K562 (cell line): ENCODE data around the gene MACF1.

Experiments
- CEBPG ChIP-seq, 3 experiments: fragments of 200-800 bp in 1 of 3; sonication (Bioruptor generic) in 1 of 3; sonication (generic) in 1 of 3; formaldehyde crosslinking in 1 of 3; IDR thresholded peaks in 2 of 3; conservative IDR thresholded peaks in 1 of 3; 2 replicates each; pipeline versions ENCODE4 v1.6.1 to v1.8.0; 2016 to 2022; ENCODE audit warnings: missing compliant biosample characterization in 2 of 3, missing genetic modification characterization in 2 of 3, mild to moderate bottlenecking in 1 of 3, missing genetic modification reagents in 1 of 3
- EGR1 ChIP-seq: fragments of 450-650 bp; conservative IDR thresholded peaks from 2 replicates; pipeline ENCODE4 v1.6.1; 2017; ENCODE audit warnings: mild to moderate bottlenecking
- EP300 ChIP-seq: IDR thresholded peaks from 2 replicates; pipeline ENCODE4 v1.6.1; 2012; ENCODE audit warnings: low read length, improper control_type of control experiment
- EZH2 ChIP-seq: IDR thresholded peaks from 2 replicates; pipeline ENCODE4 v1.6.1; 2012; ENCODE audit warnings: low read depth, mild to moderate bottlenecking, inconsistent platforms, low read length, borderline replicate concordance
- HMGXB4 ChIP-seq: sonication (generic); formaldehyde crosslinking; IDR thresholded peaks from 2 replicates; pipeline ENCODE4 v1.8.1; 2023; ENCODE audit warnings: mild to moderate bottlenecking, missing genetic modification reagents
- POLR2AphosphoS5 ChIP-seq: IDR thresholded peaks from 2 replicates; pipeline ENCODE4 v1.6.1; 2011; ENCODE audit warnings: mild to moderate bottlenecking, low read depth, low read length, moderate library complexity; ENCODE audit not compliant: control insufficient read depth, insufficient read depth
- TBL1XR1 ChIP-seq, 2 experiments: IDR thresholded peaks; 2 replicates each; pipeline ENCODE4 v1.6.1; 2012; ENCODE audit warnings: improper control_type of control experiment in 2 of 2, low read length in 2 of 2, mild to moderate bottlenecking in 1 of 2
- TBP ChIP-seq: optimal IDR thresholded peaks from 2 replicates; pipeline ENCODE3; 2011; ENCODE audit warnings: low read depth, low read length, improper control_type of control experiment
- XRCC4 ChIP-seq: IDR thresholded peaks from one replicate; pipeline ENCODE4 v1.6.1; 2011; ENCODE audit not compliant: insufficient read depth, insufficient read length; ENCODE audit errors: extremely low read depth
- ZFP36 ChIP-seq: fragments of 150-350 bp; IDR thresholded peaks from 2 replicates; pipeline ENCODE4 v1.6.1; 2018; ENCODE audit warnings: low read length, low read depth; ENCODE audit not compliant: partially characterized antibody
- ZFX ChIP-seq: sonication (generic); formaldehyde crosslinking; IDR thresholded peaks from 2 replicates; pipeline ENCODE4 v1.8.0; 2022; ENCODE audit warnings: mild to moderate bottlenecking, missing genetic modification reagents, moderate library complexity
- TF ChIP-seq, protein P1 (sequence below): fragments of 250-450 bp; sonication (Bioruptor Pico); IDR thresholded peaks from 2 replicates; pipeline ENCODE4 v1.8.0; 2021; ENCODE audit warnings: mild to moderate bottlenecking, moderate library complexity
- TF ChIP-seq, protein P2 (sequence below), 3 experiments: IDR thresholded peaks in 2 of 3; conservative IDR thresholded peaks in 1 of 3; 2 replicates each; pipeline ENCODE4 v1.5.1; 2011 to 2012; ENCODE audit warnings: low read length in 3 of 3, mild to moderate bottlenecking in 3 of 3, control low read depth in 2 of 3, improper control_type of control experiment in 1 of 3, inconsistent platforms in 1 of 3, low read depth in 1 of 3, mixed read lengths in 1 of 3, moderate library complexity in 1 of 3; ENCODE audit not compliant: insufficient read depth in 2 of 3
- TF ChIP-seq, protein P3 (sequence below): sonication (generic); formaldehyde crosslinking; IDR thresholded peaks from 2 replicates; pipeline ENCODE4 v1.8.1; 2023; ENCODE audit warnings: mild to moderate bottlenecking, missing genetic modification reagents

- TF ChIP-seq, protein P1, sequence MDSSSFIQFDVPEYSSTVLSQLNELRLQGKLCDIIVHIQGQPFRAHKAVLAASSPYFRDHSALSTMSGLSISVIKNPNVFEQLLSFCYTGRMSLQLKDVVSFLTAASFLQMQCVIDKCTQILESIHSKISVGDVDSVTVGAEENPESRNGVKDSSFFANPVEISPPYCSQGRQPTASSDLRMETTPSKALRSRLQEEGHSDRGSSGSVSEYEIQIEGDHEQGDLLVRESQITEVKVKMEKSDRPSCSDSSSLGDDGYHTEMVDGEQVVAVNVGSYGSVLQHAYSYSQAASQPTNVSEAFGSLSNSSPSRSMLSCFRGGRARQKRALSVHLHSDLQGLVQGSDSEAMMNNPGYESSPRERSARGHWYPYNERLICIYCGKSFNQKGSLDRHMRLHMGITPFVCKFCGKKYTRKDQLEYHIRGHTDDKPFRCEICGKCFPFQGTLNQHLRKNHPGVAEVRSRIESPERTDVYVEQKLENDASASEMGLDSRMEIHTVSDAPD, result no peak
- TF ChIP-seq, protein P2, sequence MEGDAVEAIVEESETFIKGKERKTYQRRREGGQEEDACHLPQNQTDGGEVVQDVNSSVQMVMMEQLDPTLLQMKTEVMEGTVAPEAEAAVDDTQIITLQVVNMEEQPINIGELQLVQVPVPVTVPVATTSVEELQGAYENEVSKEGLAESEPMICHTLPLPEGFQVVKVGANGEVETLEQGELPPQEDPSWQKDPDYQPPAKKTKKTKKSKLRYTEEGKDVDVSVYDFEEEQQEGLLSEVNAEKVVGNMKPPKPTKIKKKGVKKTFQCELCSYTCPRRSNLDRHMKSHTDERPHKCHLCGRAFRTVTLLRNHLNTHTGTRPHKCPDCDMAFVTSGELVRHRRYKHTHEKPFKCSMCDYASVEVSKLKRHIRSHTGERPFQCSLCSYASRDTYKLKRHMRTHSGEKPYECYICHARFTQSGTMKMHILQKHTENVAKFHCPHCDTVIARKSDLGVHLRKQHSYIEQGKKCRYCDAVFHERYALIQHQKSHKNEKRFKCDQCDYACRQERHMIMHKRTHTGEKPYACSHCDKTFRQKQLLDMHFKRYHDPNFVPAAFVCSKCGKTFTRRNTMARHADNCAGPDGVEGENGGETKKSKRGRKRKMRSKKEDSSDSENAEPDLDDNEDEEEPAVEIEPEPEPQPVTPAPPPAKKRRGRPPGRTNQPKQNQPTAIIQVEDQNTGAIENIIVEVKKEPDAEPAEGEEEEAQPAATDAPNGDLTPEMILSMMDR (IDR thresholded peaks at IDR 0.05 in 2 of 3, conservative IDR thresholded peaks at IDR 0.05 in 1 of 3; ENCODE audit: insufficient read depth in 2 of 3, low read depth in 1 of 3, low read length in 3 of 3), result no peak
- no peak for TF ChIP-seq ZFX (CRISPR knock-in tag)
- no peak for TF ChIP-seq XRCC4
- no peak for TF ChIP-seq EGR1
- TF ChIP-seq TBP, result no peak
- TF ChIP-seq HMGXB4 (CRISPR knock-in tag), result no peak
- no peak for TF ChIP-seq ZFP36
- no peak for TF ChIP-seq CEBPG (CRISPR knock-in tag; IDR thresholded peaks at IDR 0.05)
- no peak for TF ChIP-seq CEBPG (tag; conservative IDR thresholded peaks at IDR 0.05 in 1 of 2, IDR thresholded peaks at IDR 0.05 in 1 of 2)
- TF ChIP-seq TBL1XR1 (IDR thresholded peaks at IDR 0.05; ENCODE audit: low read length in 2 of 2), result no peak
- TF ChIP-seq, protein P3, sequence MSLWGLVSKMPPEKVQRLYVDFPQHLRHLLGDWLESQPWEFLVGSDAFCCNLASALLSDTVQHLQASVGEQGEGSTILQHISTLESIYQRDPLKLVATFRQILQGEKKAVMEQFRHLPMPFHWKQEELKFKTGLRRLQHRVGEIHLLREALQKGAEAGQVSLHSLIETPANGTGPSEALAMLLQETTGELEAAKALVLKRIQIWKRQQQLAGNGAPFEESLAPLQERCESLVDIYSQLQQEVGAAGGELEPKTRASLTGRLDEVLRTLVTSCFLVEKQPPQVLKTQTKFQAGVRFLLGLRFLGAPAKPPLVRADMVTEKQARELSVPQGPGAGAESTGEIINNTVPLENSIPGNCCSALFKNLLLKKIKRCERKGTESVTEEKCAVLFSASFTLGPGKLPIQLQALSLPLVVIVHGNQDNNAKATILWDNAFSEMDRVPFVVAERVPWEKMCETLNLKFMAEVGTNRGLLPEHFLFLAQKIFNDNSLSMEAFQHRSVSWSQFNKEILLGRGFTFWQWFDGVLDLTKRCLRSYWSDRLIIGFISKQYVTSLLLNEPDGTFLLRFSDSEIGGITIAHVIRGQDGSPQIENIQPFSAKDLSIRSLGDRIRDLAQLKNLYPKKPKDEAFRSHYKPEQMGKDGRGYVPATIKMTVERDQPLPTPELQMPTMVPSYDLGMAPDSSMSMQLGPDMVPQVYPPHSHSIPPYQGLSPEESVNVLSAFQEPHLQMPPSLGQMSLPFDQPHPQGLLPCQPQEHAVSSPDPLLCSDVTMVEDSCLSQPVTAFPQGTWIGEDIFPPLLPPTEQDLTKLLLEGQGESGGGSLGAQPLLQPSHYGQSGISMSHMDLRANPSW, result no peak
- no peak for TF ChIP-seq EP300
- TF ChIP-seq EZH2, result no peak
- no peak for TF ChIP-seq POLR2AphosphoS5
Measured at GRCh38 chr1:39295901-39296300, 91.4 kb downstream of the MACF1 start.
